GM19395 (cell line): Measurements from ENCODE around the gene METTL16.
"Not testable (repeated sequence)": the region's sequence is repeated elsewhere in the genome, so short reads cannot be mapped to it uniquely, and the experiment has no call there.

Source experiments
- ATAC-seq: cut with Tn5 transposase; IDR thresholded peaks from one replicate; pipeline ENCODE4 v1.9.1; 2021; ENCODE audit warnings: mild to moderate bottlenecking, moderate library complexity; ENCODE audit not compliant: unreplicated experiment

Gene METTL16

DNA sequence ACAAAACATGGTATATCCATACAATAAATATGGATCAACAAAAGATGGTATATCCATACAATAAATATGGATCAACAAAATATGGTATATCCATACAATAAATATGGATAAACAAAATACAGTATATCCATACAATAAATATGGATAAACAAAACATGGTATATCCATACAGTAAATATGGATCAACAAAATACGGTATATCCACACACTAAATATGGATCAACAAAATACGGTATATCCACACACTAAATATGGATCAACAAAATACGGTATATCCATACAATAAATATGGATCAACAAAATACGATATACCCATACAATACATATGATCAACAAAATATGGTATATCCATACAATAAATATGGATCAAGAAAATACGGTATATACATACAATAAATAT lies 8.1 kb downstream of the METTL16 start:
- ATAC-seq = no peak

DNA sequence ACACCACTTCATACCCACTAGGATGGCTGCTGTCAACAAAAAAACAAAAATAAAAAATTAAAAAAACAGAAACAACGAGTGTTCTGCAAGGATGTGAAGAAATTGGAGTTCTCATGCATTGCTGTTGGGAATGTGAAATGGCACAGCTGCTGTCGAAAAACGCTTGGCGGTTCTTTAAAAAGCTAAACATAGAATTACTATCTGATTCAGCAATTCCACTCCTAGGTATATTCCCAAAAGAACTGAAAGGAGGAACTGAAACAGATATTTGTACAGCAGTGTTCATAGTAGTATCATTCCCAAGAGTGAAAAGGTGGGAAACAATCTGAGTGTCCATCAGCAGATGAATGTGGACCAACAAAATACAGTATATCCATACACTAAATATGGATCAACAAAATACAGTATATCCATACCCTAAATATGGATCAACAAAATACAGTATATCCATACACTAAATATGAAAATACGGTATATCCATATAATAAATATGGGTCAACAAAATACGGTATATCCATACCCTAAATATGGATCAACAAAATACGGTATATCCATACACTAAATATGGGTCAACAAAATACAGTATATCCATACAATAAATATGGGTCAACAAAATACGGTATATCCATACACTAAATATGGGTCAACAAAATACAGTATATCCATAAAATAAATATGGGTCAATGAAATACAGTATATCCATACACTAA lies 8.7 kb downstream of the METTL16 start:
- no peak for ATAC-seq

GRCh38 chr17:2500446-2500845 lies 11.2 kb downstream of the METTL16 start:
- no peak for ATAC-seq

DNA sequence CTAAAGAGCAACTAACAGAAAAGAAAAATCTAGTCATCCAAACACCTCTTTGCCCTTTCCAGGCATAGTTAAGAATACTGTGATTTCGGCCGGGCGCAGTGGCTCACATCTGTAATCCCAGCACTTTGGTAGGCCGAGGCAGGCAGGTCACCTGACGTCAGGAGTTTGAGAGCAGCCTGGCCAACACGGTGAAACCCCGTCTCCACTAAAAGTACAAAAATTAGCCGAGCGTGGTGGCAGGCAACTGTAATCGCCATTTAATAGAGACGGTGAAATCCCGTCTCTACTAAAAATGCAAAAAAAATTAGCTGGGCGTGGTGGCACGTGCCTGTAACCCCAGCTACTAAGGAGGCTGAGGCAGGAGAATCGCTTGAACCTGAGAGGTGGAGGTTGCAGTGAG lies 22.4 kb downstream of the METTL16 start:
- ATAC-seq = not testable (repeated sequence)

GRCh38 chr17:2487306-2487705 lies 24.4 kb downstream of the METTL16 start:
- ATAC-seq = no peak

- not testable (repeated sequence) for ATAC-seq
These were observed 25.0 kb downstream of the METTL16 start for GRCh38 chr17:2486709-2487108.

- ATAC-seq = no peak
These were observed 25.7 kb downstream of the METTL16 start for GRCh38 chr17:2485970-2486369.

GRCh38 chr17:2485543-2485942 lies 26.1 kb downstream of the METTL16 start:
- ATAC-seq = no peak

DNA sequence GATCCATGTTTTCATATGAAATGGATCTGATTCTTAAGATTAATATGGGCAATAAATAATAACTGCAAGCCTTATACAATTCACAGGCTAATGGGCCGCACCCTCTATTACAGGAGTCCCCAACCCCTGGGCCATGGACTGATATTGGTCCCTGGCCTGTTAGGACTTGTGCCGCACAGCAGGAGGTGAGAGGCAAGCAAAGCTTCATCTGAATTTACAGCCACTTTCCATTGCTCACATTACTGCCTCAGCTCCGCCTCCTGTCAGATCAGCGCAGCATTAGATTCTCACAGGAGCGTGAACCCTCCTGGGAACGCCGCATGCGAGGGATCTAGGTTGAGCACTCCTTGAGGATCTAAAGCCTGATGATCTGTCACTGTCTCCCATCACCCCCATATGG lies 26.8 kb downstream of the METTL16 start:
- no peak for ATAC-seq

DNA sequence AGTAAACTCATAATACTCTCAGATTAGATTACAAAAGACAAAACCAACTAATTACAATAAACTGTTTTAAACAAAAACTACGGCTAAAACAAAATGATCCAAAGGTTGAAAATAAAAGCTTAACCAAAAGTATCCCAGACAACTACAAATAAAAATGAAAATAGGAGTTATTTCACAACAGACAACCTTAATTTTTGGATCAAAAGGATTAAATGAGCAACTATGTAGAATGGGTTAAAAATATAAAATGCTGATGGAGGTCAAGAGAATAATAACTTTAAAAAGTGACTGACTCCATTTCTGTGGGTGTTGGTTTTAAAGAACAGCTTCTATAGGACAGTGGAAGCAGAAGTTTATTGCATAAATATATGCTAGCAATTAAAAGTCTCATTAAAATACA lies 28.6 kb downstream of the METTL16 start:
- ATAC-seq = no peak

DNA sequence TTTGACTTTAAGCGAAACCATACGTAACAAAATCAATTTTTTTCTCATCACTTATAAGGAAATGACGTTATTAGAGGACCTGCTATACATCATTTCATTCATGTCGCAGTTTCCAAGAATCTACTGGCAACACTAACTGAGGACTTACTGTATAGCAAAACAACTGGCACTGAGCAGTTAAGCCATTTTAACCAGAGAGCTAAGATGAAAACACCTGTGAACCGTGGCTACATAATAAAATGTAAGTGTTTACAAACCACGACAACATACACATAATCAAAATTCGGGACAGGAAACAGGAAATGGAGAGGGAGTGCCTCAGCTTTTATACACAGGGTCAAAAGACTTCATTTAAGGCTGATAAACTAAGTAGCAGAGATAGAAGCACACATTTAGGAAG lies 29.5 kb downstream of the METTL16 start:
- no peak for ATAC-seq

DNA sequence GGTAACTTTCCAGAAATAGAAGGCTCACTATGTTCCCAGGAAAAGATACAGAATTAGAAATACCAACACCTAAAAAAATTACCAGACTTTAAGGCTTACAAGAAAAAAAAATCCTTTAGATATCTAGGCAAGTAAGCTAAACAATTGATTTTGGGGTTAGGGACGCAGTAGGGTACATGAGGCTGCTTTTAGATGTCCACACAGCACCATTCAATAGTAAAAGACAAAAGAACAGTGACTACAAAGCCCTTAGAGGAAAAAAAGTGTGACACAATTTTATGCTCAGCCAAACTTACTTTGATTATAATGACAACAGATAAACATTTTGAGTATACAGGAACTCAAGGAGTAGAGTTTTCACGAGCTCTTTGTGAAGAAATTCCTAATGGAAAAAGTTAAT lies 29.9 kb downstream of the METTL16 start:
- ATAC-seq = no peak

GRCh38 chr17:2478458-2478857 lies 33.2 kb downstream of the METTL16 start:
- ATAC-seq = no peak

GRCh38 chr17:2475056-2475455 lies 36.6 kb downstream of the METTL16 start:
- ATAC-seq = no peak

- no peak for ATAC-seq
These were observed 37.3 kb downstream of the METTL16 start for GRCh38 chr17:2474371-2474770.

GRCh38 chr17:2468270-2468669 lies 43.4 kb downstream of the METTL16 start:
- no peak for ATAC-seq

DNA sequence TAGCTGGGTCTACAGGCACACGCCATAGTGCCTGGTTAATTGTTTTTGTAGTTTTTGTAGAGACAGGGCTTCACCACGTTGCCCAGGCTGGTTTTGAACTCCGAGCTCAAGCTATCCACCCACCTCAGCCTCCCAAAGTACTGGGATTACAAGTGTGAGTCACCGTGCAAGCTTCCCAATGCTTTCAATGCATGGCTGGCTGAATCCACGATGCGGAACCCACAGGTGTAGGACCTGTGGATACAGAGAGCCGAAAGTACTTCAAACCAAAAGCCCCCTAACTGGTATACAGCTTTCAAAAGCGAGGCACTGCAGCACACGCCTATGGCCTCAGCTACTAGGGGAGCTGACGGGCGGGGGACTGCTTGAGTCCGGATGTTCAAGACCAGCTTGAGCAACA lies 44.8 kb downstream of the METTL16 start:
- no peak for ATAC-seq

- no peak for ATAC-seq
These were observed 49.2 kb downstream of the METTL16 start for GRCh38 chr17:2462481-2462880.

DNA sequence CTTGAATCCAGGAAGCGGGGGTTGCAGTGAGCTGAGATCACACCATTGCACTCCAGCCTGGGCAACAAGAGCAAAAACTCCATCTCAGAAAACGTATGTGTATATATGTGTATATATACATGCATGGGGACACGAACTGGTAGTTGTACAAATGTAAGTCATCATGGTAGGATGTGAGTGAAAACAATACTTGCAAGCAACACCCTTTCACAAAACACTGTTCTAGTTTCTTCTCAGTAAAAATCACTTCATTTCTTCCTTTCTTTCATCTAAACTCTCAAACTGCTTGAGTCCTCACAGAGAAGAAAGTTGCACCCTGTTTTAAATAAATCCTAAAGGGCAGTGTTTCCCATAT lies 51.8 kb downstream of the METTL16 start:
- ATAC-seq = no peak

DNA sequence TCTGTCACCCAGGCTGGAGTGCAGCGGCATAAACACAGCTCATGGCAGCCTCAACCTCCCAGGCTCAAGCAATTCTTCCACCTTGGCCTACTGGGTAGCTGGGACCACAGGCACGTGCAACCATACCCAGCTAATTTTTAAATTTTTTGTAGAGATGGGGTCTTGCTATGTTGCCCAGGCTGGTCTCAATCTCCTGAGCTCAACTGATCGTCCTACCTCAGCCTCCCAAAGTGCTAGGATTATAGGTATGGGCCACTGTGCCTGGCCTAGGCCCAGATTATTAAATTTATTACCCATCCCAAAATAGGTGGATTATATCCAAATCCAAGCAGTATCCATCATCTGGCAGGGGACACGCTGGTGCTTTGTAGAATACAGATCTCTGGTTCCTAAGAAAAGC lies 53.8 kb downstream of the METTL16 start:
- no peak for ATAC-seq

GRCh38 chr17:2456475-2456874 lies 55.2 kb downstream of the METTL16 start:
- ATAC-seq = no peak

DNA sequence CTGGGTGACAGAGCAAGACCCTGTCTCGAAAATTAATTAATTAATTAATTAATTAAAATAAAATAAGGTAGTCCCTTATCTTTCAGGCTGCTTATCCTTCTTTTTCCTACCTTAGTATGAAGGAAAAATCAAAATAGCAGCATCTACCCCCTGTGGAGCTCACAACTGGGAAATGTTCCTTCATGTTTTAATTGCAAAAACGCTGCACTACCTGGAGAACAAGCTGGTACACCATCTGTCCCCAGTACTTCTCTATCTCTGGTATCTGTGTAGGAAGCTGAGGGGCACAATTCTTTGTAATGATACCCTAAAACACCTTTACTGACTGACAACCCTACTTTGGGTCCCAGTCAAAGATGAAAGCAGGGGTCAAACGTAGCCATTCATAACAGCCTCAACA lies 55.7 kb downstream of the METTL16 start:
- no peak for ATAC-seq

DNA sequence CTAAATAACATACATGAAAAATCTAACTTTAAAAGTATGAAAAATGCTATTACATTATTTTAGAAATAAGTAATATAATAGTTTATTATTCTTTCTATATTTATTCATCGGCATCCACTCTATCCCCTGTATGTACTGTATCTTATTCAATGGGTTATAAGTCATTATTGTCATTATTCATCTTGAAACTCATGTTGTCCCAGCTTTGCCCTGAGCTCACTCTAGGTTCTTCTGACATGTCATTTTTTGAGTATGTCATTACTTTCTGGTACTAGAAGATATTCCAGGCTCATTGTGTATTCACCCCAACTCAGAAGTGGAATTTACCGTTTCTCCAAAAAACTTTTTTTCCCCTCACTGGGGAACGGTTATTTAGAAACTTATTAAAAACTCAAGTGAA lies 57.8 kb downstream of the METTL16 start:
- no peak for ATAC-seq
